ENCODE measurements around the gene ARHGAP11A. TPM values are rescaled to one million over a fixed set of nuclear protein-coding genes. Genes with fewer than 3 reads are reported as not detected.

The ARHGAP11A gene
- total and polyA plus RNA-seq, 2 experiments from 2014 or later, result 13.0 to 13.2 TPM

GRCh38 chr15:32637704-32638103, 22.4 kb downstream of the ARHGAP11A start:
- Histone ChIP-seq H3K36me3 (ENCODE audit: low read depth) (peaks cover 25% of the 10 kb centered on the region), H3K4me1 (ENCODE audit: insufficient read depth) (no peaks in the 10 kb centered on the region), H3K27ac (no peak overlapping the region), H3K9ac (no peak overlapping the region), H3K79me2 (ENCODE audit: insufficient read depth) (no peaks in the 10 kb centered on the region), H3K9me2 (ENCODE audit: insufficient read depth) (no peaks in the 10 kb centered on the region), H3K4me3 (no peak overlapping the region), H2AFZ (no peak overlapping the region), H3F3A (ENCODE audit: insufficient read depth) (no peaks in the 10 kb centered on the region), H4K20me1 (ENCODE audit: insufficient read depth) (no peaks in the 10 kb centered on the region), H3K9me3 (ENCODE audit: low read depth) (no peaks in the 10 kb centered on the region), H3K4me2 (ENCODE audit: unreplicated experiment) (no peak overlapping the region), H3K27me3 (replicated peaks; ENCODE audit: insufficient read depth) (no peaks in the 10 kb centered on the region)
- in situ Hi-C loops (cut with MboI), result no loop called here
- DNase-seq, result no peak
- WGBS, 2 experiments (ENCODE audit: low coverage in 1 of 2, low lambda C conversion rate in 2 of 2, missing lambda C conversion rate in 2 of 2), result 94 to 100% methylated on average over 1 of the region's 1 CpG
- no peak for TF ChIP-seq EZH2 (IDR thresholded peaks at IDR 0.05; ENCODE audit: insufficient read depth, poor library complexity, severe bottlenecking)
- TF ChIP-seq EZH2phosphoT487 (IDR thresholded peaks at IDR 0.05; ENCODE audit: insufficient read depth, low read depth), result no peak

- Histone ChIP-seq H3K36me3 (ENCODE audit: low read depth) (peaks cover 9% of the 10 kb centered on the region; the same call in 1 of the 2 replicates), H2AFZ (0 out of 2 replicates have a peak within 1 kb of the TSS, but pooled peaks have one; percentile 26), H3K4me1 (ENCODE audit: insufficient read depth) (no peaks in the 10 kb centered on the region; the same call in 1 of the 2 replicates), H3K9me3 (ENCODE audit: low read depth) (no peaks in the 10 kb centered on the region), H3K4me3 (no peak within 1 kb of the TSS), H3K27ac (no peak within 1 kb of the TSS), H3K9ac (no peak within 1 kb of the TSS), H3K4me2 (ENCODE audit: unreplicated experiment) (no peak within 1 kb of the TSS), H3K27me3 (replicated peaks; ENCODE audit: insufficient read depth) (no peaks in the 10 kb centered on the region), H3K9me2 (ENCODE audit: insufficient read depth) (no peaks in the 10 kb centered on the region), H3K79me2 (ENCODE audit: insufficient read depth) (no peaks in the 10 kb centered on the region), H3F3A (ENCODE audit: insufficient read depth) (peaks cover 6% of the 10 kb centered on the region), H4K20me1 (ENCODE audit: insufficient read depth) (no peaks in the 10 kb centered on the region)
- no peak for TF ChIP-seq EZH2 (IDR thresholded peaks at IDR 0.05; ENCODE audit: insufficient read depth, poor library complexity, severe bottlenecking)
- no peak for TF ChIP-seq EZH2phosphoT487 (IDR thresholded peaks at IDR 0.05; ENCODE audit: insufficient read depth, low read depth)
- in situ Hi-C loops (cut with MboI), result no loop called here
- DNase-seq, result no peak
- 48 to 51% methylated on average over 22 of the region's 22 CpGs for WGBS, 2 experiments (ENCODE audit: low coverage in 1 of 2, low lambda C conversion rate in 2 of 2, missing lambda C conversion rate in 2 of 2)
Measured at GRCh38 chr15:32641517-32642059, 26.3 kb downstream of the ARHGAP11A start, which contains the start of gene SCG5. SCG5 (plus strand) TSS chr15:32641710; CDS start chr15:32643593, 1,883 bp downstream.

- no peaks in the 10 kb centered on the region for H3K79me2 ChIP-seq (ENCODE audit: insufficient read depth)
- H3K4me2 ChIP-seq (ENCODE audit: unreplicated experiment), result no peak overlapping the region
- WGBS, 2 experiments (ENCODE audit: low coverage in 1 of 2, low lambda C conversion rate in 2 of 2, missing lambda C conversion rate in 2 of 2), result 88 to 89% methylated on average over 5 of the region's 5 CpGs
- H3K4me1 ChIP-seq (ENCODE audit: insufficient read depth), result no peaks in the 10 kb centered on the region; the same call in 1 of the 2 replicates
- H3K27me3 ChIP-seq (replicated peaks; ENCODE audit: insufficient read depth), result no peaks in the 10 kb centered on the region
- H3K9me2 ChIP-seq (ENCODE audit: insufficient read depth), result no peaks in the 10 kb centered on the region
- H3K4me3 ChIP-seq, result no peak overlapping the region
- no peaks in the 10 kb centered on the region; the same call in 1 of the 2 replicates for H3K36me3 ChIP-seq (ENCODE audit: low read depth)
- no peak overlapping the region for H2AFZ ChIP-seq
- H3K27ac ChIP-seq, result no peak overlapping the region
- H3K9ac ChIP-seq, result no peak overlapping the region
- peaks cover 6% of the 10 kb centered on the region for H3F3A ChIP-seq (ENCODE audit: insufficient read depth)
- TF ChIP-seq EZH2phosphoT487 (IDR thresholded peaks at IDR 0.05; ENCODE audit: insufficient read depth, low read depth), result no peak
- TF ChIP-seq EZH2 (IDR thresholded peaks at IDR 0.05; ENCODE audit: insufficient read depth, poor library complexity, severe bottlenecking), result no peak
- H4K20me1 ChIP-seq (ENCODE audit: insufficient read depth), result no peaks in the 10 kb centered on the region
- in situ Hi-C loops (cut with MboI), result no loop called here
- DNase-seq, result no peak
- no peaks in the 10 kb centered on the region for H3K9me3 ChIP-seq (ENCODE audit: low read depth)
Measured at GRCh38 chr15:32642667-32643435, 27.5 kb downstream of the ARHGAP11A start.

DNA sequence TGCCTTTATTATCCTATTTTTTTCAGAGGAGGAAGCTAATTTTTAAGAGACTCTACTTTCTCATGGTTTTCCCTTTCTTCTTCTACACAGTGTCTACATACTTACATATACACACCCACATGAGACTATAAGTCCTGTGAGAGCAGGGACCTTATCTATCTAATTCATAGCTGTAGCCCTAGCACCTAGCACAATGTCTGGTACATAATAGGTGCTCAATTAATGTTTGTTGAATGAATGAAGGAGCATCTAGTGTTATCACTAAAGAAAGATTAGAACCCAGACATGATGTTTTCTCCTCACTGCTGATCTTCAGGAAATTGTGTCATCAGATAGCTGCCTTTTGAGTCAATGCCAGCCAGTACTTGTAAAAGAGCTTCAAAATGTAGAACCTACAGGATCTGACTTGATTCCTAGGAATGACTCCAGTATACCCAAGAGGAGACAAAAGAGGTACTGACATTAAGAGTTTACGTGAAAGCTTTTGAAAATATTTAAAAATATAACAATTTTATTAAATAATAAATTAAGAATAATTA, 28.7 kb downstream of the ARHGAP11A start:
- Histone ChIP-seq H2AFZ (no peak overlapping the region), H3K9ac (no peak overlapping the region), H3K4me2 (ENCODE audit: unreplicated experiment) (no peak overlapping the region), H3K4me3 (no peak overlapping the region), H3K36me3 (ENCODE audit: low read depth) (no peaks in the 10 kb centered on the region), H3K27ac (no peak overlapping the region), H3F3A (ENCODE audit: insufficient read depth) (peaks cover 6% of the 10 kb centered on the region), H4K20me1 (ENCODE audit: insufficient read depth) (no peaks in the 10 kb centered on the region), H3K79me2 (ENCODE audit: insufficient read depth) (no peaks in the 10 kb centered on the region), H3K9me3 (ENCODE audit: low read depth) (no peaks in the 10 kb centered on the region), H3K9me2 (ENCODE audit: insufficient read depth) (no peaks in the 10 kb centered on the region), H3K27me3 (replicated peaks; ENCODE audit: insufficient read depth) (no peaks in the 10 kb centered on the region), H3K4me1 (ENCODE audit: insufficient read depth) (no peaks in the 10 kb centered on the region; the same call in 1 of the 2 replicates)
- DNase-seq, result peak; percentile 50
- 95 to 96% methylated on average over 1 of the region's 1 CpG for whole genome bisulfite sequencing, 2 experiments (ENCODE audit: low coverage in 1 of 2, low lambda C conversion rate in 2 of 2, missing lambda C conversion rate in 2 of 2)
- TF ChIP-seq EZH2phosphoT487 (IDR thresholded peaks at IDR 0.05; ENCODE audit: insufficient read depth, low read depth), result no peak
- TF ChIP-seq EZH2 (IDR thresholded peaks at IDR 0.05; ENCODE audit: insufficient read depth, poor library complexity, severe bottlenecking), result no peak
- in situ Hi-C loops (cut with MboI), result no loop called here

Data from GM23248 (cell line).